ENCODE measurements around the gene BLOC1S4.
"Not testable (repeated sequence)": the region's sequence is repeated elsewhere in the genome, so short reads cannot be mapped to it uniquely, and the experiment has no call there.

Gene BLOC1S4

GRCh38 chr4:6752486-6752829 lies 36.5 kb downstream of the BLOC1S4 start:
- no peak for FAIRE-seq
- DNase-seq (ENCODE audit: insufficient read length, low spot score): no peak
- TF ChIP-seq, protein P1, sequence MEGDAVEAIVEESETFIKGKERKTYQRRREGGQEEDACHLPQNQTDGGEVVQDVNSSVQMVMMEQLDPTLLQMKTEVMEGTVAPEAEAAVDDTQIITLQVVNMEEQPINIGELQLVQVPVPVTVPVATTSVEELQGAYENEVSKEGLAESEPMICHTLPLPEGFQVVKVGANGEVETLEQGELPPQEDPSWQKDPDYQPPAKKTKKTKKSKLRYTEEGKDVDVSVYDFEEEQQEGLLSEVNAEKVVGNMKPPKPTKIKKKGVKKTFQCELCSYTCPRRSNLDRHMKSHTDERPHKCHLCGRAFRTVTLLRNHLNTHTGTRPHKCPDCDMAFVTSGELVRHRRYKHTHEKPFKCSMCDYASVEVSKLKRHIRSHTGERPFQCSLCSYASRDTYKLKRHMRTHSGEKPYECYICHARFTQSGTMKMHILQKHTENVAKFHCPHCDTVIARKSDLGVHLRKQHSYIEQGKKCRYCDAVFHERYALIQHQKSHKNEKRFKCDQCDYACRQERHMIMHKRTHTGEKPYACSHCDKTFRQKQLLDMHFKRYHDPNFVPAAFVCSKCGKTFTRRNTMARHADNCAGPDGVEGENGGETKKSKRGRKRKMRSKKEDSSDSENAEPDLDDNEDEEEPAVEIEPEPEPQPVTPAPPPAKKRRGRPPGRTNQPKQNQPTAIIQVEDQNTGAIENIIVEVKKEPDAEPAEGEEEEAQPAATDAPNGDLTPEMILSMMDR (IDR thresholded peaks at IDR 0.05; ENCODE audit: insufficient read depth, missing control alignments): no peak

DNA sequence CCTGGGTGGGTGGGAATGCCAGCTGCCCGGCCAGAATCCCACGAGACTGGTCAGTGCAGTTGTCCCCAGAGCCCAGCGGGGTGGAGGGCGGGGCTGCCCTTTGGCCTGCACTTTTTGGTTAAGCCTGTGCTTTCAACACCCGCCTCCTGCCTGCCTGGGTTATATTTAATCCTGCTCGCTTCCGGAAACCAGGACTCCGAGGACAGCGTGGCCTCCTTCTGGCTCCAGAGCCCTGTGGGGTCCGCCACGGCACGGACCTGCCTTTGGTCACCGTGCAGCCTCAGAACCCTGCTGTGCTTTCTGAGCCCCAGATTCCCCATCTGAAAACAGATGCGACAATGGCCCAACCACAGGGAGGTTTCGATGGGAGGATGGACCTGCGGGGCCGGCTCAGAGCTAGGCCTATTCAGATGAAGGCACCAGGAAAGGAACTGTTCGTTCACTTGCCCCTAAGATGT lies 37.2 kb downstream of the BLOC1S4 start:
- no peak for DNase-seq (ENCODE audit: insufficient read length, low spot score)
- FAIRE-seq: no peak
- TF ChIP-seq, protein P1 (IDR thresholded peaks at IDR 0.05; ENCODE audit: insufficient read depth, missing control alignments): no peak

GRCh38 chr4:6753891-6754290 lies 37.9 kb downstream of the BLOC1S4 start:
- TF ChIP-seq, protein P1 (IDR thresholded peaks at IDR 0.05; ENCODE audit: insufficient read depth, missing control alignments): no peak
- DNase-seq (ENCODE audit: insufficient read length, low spot score): no peak
- no peak for FAIRE-seq

- FAIRE-seq (no peak), DNase-seq (ENCODE audit: insufficient read length, low spot score) (no peak)
- TF ChIP-seq, protein P1 (IDR thresholded peaks at IDR 0.05; ENCODE audit: insufficient read depth, missing control alignments): no peak
Measured at GRCh38 chr4:6754481-6755087, 38.6 kb downstream of the BLOC1S4 start.

DNA sequence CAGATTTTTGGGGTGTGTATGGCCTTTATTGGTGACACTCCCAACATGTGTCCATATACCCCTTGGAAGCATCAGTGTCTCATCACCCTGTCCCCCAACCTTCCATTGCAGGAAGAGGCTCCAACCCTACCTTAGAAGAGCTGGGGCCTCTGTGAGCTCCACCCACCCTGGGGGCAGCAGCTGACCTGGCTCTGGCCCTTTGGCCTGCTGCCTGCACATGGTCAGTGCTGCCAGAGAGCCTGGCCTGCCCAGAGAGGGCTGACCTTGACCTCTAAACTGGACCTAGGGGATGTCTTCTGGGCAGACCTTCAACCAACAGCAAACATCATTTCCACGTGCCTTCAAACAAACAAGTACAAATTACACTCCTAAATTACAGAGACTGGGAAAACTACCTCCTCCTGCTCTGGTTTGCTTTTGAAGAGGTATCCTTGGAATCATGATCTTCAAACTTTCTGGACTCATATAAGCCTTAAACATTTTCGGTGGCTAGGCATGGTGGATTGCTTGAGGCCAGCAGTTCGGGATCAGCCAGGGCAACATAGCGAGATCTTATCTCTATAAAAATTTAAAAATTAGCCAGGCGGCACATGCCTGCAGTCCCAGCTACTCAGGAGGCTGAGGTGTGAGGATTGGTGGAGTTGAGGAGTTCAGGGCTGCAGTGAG lies 39.2 kb downstream of the BLOC1S4 start:
- TF ChIP-seq, protein P1 (IDR thresholded peaks at IDR 0.05; ENCODE audit: insufficient read depth, missing control alignments): no peak
- no peak for DNase-seq (ENCODE audit: insufficient read length, low spot score)
- FAIRE-seq: no peak

DNA sequence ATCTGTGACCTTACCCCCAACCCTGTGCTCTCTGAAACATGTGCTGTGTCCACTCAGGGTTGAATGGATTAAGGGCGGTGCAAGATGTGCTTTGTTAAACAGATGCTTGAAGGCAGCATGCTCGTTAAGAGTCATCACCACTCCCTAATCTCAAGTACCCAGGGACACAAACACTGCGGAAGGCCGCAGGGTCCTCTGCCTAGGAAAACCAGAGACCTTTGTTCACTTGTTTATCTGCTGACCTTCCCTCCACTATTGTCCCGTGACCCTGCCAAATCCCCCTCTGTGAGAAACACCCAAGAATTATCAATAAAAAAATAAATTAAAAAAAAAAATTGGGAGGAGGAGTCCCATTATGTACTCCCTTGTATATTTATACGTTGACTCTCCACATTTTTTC lies 40.4 kb downstream of the BLOC1S4 start:
- DNase-seq (ENCODE audit: insufficient read length, low spot score); FAIRE-seq: not testable (repeated sequence)

DNA sequence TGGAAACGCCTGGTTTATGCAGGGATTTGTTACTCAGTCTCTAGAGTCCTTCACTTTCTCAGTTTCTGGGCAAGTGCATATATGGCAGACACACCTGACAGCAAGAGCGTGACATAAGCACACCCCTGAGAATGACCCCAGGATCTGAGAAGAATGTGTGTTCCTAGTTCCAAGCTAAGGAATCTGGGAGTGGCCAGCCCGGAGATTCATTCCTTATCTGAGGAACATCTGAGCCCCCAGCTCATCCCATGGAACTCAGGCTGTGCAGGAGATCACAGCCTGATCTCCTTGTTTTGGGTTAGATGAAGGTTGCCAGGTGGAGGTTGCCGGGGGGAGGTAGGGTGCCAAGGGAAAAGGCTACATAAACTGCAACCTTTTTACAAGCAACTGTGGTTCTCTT lies 42.8 kb downstream of the BLOC1S4 start:
- DNase-seq (ENCODE audit: insufficient read length, low spot score) (no peak), FAIRE-seq (no peak)
- TF ChIP-seq, protein P1 (IDR thresholded peaks at IDR 0.05; ENCODE audit: insufficient read depth, missing control alignments): no peak
